ENCODE data around the gene OSGEP. TPM values are rescaled to one million over a fixed set of nuclear protein-coding genes. Genes with fewer than 3 reads are reported as not detected.

Gene OSGEP
- total RNA-seq, 4 donors from 2014 or later: 38.7 to 105 (median 53.0) TPM

DNA sequence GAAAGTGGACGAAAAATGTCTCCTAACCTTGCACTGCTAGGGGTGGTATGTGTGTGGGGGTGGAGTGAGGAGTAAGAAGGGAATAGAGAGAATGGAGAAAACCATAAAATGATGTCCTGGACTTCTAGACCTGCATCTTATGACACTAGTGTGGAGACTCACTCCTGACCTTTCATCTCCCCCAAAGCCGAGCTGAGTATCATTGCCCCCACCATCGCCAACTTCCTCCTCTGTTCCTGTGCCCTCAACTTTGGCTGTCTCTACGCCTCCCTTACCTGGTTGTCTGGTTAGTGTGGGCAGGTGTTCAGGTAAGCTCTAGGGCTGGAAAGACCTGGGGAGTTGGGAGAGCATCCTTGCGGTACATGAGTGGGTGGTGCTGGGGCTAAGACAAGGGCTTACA, 14.1 kb downstream of the OSGEP start:
- H3K36me3 ChIP-seq: no peaks in the 10 kb centered on the region
- TF ChIP-seq, protein P1, sequence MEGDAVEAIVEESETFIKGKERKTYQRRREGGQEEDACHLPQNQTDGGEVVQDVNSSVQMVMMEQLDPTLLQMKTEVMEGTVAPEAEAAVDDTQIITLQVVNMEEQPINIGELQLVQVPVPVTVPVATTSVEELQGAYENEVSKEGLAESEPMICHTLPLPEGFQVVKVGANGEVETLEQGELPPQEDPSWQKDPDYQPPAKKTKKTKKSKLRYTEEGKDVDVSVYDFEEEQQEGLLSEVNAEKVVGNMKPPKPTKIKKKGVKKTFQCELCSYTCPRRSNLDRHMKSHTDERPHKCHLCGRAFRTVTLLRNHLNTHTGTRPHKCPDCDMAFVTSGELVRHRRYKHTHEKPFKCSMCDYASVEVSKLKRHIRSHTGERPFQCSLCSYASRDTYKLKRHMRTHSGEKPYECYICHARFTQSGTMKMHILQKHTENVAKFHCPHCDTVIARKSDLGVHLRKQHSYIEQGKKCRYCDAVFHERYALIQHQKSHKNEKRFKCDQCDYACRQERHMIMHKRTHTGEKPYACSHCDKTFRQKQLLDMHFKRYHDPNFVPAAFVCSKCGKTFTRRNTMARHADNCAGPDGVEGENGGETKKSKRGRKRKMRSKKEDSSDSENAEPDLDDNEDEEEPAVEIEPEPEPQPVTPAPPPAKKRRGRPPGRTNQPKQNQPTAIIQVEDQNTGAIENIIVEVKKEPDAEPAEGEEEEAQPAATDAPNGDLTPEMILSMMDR (IDR thresholded peaks at IDR 0.05): no peak
- no peak for TF ChIP-seq POLR2A (IDR thresholded peaks at IDR 0.05)
- no peaks in the 10 kb centered on the region for H3K9me3 ChIP-seq
- H3K4me1 ChIP-seq: no peaks in the 10 kb centered on the region
- DNase-seq: no peak
- H3K4me3 ChIP-seq: no peak overlapping the region
- H3K27ac ChIP-seq: no peak overlapping the region
- no peaks in the 10 kb centered on the region for H3K27me3 ChIP-seq
- intact Hi-C loops (cut with DNase I; ENCODE audit: low total_unique reads): no loop called here

DNA sequence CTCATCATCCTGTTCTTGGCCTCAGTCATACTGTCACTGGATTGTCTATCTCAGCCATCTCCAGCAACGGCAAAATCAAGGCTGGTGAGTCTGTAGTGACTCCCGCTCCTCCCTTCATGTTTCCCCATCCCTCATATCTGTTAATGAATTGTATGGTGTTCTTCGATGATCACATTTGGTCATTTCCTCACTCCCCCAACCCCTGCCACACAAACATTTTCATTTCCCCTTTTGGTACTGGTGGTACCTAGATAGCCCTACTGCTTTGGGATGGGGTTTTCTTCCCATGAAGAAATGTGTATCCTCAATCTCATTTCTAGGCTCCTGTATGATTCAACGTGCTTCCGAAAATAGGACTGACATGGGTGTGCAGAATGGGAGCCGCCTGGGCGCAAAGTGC, 15.9 kb downstream of the OSGEP start:
- Histone ChIP-seq H3K4me3 (no peak overlapping the region), H3K27ac (no peak overlapping the region), H3K36me3 (no peaks in the 10 kb centered on the region), H3K27me3 (no peaks in the 10 kb centered on the region), H3K4me1 (no peaks in the 10 kb centered on the region), H3K9me3 (no peaks in the 10 kb centered on the region)
- TF ChIP-seq, protein P1 (IDR thresholded peaks at IDR 0.05): no peak
- no peak for TF ChIP-seq POLR2A (IDR thresholded peaks at IDR 0.05)
- intact Hi-C loops (cut with DNase I; ENCODE audit: low total_unique reads): no loop called here
- no peak for DNase-seq

DNA sequence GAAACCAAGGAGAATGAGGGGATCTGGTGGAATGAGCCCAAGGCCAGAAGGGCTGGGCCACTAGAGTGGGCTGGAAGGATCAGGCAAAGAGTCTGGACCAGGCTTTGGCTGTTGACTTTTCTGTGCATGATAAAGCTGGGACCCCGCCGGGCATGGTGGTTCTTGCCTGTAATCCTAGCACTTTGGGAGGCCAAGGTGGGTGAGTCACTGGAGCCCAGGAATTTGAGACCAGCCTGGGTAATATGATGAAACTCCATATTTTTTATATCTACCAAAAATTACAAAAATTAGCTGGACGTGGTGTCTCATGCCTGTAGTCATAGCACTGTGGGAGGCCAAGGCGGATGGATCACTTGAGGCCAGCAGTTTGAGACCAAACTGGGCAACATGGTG, 18.3 kb downstream of the OSGEP start:
- Histone ChIP-seq H3K9me3 (no peaks in the 10 kb centered on the region), H3K4me3 (no peak overlapping the region), H3K4me1 (no peaks in the 10 kb centered on the region), H3K27ac (peak overlapping the region in 1 of 2 donors; percentile 76), H3K36me3 (no peaks in the 10 kb centered on the region), H3K27me3 (no peaks in the 10 kb centered on the region)
- intact Hi-C loops (cut with DNase I; ENCODE audit: low total_unique reads): no loop called here
- no peak for TF ChIP-seq POLR2A (IDR thresholded peaks at IDR 0.05)
- TF ChIP-seq, protein P1 (IDR thresholded peaks at IDR 0.05): no peak
- no peak for DNase-seq

DNA sequence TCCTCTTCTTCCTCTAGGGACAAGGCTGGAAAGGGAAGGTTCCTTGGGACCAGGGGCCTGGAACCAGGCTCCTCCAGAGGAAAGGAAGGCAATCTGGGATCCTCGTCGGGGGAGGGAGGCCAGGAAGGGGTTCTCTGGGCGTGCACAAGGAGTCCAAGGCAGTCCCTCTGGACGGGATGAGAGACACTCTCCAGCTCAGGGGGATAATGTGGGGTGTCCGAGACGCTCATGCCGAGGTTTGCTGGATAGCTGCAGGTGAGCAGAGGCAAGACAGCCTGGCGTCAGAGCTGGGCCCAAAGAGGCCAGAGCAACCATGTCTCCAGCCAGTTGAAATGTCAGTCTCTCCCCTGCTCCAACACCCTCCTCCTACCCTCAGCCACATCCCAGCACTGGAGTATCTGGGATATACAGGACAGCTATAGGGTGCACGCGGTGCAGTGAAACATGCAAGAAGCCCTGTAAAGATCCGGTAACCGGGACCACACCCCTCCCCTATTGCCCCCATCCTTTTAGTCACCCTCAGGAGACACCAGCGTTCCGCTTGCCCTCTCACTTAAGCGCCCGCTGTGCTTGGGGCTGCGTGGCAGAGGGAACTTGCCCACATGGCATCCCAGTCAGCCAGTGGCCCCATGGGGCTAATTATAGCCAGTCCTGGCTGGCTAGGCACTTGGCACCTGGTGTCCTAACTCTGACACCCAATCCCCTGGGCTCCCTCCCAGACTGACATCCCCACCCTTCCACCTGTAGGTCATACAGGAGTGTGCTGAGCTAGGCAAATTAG, 18.8 kb downstream of the OSGEP start, which contains the start of gene KLHL33:
KLHL33 (minus strand) TSS at position 585 of the 781 bp plus-strand sequence; CDS start at position 230, 355 bp downstream.
- peak within 1 kb of the TSS; percentile 69 to 76 for H3K27ac ChIP-seq
- peak within 1 kb of the TSS; percentile 28 for H3K4me3 ChIP-seq
- no peaks in the 10 kb centered on the region for H3K36me3 ChIP-seq
- H3K27me3 ChIP-seq: no peaks in the 10 kb centered on the region
- TF ChIP-seq, protein P1 (IDR thresholded peaks at IDR 0.05): no peak
- no peak for TF ChIP-seq POLR2A (IDR thresholded peaks at IDR 0.05)
- H3K9me3 ChIP-seq: no peaks in the 10 kb centered on the region
- intact Hi-C loops (cut with DNase I; ENCODE audit: low total_unique reads): no loop called here
- H3K4me1 ChIP-seq: no peaks in the 10 kb centered on the region
- DNase-seq: peak in 1 of 2 donors; percentile 22
